T-helper 22 cell (primary cell): ENCODE data around the gene CPLX4.
"Not testable (repeated sequence)": the region's sequence is repeated elsewhere in the genome, so short reads cannot be mapped to it uniquely, and the experiment has no call there.

Experiments
- DNase-seq: peaks from one replicate; pipeline ENCODE4 v3.0.0-alpha.2; 2020; ENCODE audit warnings: low read depth

The CPLX4 gene

DNA sequence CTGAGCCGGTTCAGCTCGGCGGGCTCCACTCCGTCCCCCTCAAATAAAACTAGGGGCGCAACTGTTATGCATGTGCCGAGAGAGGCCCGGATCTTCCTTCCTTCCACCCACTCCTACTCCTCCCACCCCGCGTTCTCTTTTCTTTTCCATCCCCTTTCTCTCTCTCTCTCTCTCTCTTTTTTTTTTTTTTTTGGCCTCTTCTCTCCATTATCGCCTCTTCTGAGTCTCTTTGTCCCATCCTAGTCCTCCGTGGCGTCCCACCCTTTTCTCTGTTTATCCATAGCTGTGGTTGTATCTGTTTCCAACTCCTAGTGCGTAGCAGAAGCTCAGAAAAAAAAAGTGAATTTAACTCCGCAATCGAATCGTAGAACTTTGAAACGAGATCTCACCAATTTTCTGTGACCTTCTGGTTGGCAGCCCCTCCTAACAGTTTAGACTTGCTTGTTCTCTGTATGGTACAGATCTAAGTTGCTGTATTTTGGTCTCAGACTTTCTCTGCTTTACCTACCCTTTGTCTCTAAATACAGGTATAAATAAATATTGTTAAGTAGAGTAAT, 48.8 kb downstream of the CPLX4 start:
- no peak for DNase-seq

DNA sequence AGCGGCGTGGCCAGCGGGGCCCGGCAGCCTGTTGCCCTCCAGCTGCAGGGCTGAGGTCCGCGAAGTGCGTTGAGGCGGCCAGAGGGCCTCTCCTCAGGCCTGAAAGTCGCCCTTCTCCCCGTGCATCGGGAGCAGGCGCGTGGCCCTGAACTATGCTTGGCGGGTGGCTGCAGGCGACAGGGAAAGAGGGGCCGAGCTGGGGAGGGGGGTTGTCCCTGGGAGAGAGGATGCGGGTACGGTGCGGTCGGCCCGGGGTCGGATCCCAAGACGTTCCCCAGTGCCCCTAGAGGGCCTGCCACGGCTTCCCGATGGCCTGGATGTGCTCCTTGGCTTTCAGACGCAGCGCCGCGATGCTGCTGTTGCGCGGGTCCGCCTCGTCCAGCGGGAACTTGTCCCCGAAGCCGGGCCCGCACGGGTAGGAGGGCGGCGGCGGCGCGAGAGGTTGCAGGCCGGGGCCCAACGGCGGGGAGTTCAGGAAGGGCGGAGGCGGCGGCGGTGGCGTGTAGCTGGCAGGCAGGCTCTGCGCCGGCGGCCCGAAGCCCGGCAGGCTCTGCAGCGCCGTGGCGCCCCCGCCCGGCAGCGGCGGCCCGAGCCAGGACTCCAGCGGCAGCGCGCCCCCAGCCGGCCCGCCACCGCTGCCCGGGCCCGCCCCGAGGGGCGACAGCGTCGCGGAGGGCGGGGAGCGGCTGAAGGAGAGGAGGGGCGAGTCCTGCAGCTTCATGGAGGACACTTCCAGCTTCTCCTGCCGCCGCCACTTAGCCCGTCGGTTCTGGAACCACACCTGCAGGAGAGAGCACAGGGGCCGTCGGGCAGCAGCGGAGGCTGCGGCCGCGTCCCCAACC, 49.5 kb downstream of the CPLX4 start:
- no peak for DNase-seq

DNA sequence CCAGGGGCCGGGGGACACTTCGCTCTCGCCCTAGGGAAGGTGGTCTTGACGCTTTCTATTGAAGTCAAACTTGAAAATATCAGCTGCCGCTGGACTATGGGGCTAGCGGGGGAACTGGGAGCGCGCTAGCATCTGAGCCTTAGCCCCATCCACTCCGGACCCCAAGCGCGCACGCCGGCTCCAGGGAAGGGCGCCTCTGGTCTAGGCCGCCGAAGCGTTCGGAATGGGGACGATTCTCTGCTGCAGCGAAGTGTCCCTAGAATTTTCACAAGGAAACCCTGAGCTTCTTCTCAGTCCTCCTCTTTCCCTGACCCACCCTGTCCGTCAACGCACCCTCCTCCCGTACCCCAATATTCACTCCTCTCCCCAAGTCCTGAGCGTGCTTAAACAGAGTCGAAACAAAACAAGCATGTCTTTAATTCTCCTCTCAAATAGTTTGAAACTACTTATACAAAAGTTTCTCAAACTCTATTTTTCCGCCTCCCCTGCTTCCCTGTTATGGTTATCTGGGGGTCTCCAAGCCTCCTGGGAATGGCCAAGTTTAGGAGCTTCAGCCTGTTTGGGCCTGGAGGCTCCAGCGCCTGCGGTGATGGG, 50.2 kb downstream of the CPLX4 start:
- no peak for DNase-seq

DNA sequence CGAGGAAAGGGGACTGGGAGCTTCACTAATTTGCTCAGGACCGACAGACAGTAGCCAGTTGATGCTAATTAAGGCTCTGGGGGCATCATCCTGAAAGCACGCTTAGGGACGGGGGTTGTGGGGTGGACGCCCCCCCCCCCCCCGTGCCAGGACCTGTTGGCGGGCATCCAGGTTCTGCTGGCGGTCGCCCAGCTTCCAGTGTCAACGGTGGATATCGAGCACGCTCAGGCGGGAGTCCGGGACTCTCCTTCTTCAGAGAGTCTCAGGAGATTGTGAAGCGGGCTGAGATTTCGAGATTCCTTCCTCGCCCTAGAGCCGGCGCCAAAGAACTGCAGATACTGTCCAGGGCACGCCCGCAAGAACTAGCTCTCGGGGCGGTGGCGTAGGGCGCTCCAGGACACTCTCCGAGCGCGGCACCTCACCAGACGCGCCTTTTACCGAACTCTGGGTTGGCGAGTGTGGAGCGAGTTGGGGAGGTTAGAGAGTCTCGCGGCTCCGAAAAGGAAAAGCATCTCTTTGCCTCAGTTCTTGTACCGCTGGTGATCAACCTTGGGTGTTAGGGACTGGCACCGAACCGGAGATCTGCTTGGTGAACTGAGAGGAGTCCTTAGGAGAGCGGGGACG, 50.8 kb downstream of the CPLX4 start:
- no peak for DNase-seq

DNA sequence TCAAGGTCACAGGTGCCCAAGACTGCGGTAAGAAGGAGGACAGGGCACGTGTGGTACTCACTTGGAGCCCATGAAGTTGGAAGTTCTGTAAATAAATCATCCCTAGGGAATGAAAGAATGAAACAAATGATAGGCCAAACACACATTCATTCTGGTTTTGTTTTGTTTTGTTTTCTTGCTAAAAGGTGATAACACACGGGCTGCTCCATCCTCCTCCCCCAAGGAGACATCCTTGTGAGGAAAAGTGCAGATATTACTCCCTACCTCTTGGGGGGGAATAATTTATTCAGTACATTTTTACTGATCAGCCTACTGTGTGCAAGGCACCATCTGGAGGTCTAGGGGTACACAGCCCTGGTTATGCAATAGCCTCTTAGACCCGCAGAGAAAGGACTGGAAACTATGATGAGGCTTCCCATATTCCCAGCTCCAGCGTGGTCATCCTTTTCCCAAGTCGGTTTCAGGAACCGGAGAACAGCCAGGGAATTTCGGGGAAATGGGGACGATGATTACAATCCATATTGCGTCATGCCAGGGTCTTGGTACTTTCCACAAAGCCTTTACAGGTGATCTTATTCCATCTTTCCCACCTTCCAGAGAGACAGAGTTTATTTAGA, 51.5 kb downstream of the CPLX4 start:
- no peak for DNase-seq

DNA sequence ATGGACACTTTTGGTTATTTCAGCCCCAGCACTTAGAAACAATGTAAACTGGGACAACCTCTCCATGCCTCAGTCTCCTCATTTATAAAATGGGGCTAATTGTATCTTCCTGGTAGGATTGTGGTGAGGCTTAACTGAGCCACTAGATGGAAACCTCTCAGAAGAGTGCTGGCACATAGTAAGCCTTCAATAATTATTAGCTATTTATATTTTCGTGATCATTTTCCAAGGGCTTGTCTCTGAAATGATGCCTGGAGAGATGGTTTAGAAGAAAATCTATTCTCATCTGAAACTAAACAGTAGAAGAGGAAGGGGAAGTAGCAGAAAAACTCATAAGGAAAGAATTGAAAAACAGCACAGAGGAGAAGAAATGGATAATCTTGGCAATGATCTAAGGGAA, 52.0 kb downstream of the CPLX4 start:
- DNase-seq = no peak

DNA sequence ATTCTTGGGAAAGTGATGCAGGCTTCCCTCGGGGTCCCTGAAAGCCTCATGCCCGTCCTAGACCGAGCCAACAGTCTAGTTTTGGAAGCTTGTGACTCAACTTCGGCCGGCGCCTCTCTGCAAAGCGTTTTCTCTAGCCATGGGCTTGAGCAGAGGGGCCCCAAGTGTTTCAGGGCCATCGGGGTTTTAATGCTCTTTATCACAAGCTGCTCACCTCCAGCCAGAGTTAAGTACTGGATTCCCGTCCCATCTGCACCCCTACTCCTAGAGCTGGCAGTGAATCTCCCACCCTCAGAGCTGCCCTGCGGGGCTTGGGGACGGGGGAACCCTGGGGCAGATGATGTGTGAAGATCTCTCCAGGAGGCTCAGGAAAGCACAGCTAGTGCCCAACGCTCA, 52.5 kb downstream of the CPLX4 start:
- DNase-seq = no peak

DNA sequence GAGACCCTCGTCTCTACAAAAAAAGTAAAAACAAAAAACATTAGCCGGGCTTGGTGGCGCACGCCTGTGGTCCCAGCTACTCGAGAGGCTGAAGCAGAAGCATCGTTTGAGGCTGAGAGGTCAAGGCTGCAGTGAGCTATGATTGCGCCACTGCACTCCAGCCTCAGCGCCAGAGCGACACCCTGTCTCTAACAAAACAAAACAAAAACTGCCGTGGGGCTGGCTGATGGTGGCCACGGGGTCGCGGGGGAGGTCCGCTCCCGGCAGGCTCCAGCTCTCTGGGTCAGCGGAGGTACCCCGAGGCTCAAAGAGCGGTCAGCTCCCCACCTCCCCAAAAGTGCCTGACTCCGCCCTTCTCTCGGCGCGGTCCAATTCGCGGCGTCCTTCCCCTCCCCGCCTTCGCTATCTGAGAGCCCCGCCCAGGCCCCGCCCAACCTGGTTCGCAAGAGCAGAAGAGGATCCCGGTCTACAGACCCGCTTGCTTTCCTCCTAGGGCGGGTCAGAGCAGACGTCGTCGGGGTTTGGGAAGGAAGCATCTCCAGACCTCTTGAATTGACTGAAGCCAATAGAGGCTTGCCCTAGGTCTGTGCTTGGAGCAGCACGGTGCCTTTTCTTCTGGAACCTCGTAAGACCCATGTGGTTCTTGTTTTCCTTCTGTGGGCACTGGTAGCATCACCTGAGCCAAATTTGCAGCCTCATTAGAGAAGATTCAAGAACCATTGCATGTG, 53.0 kb downstream of the CPLX4 start:
- no peak for DNase-seq

DNA sequence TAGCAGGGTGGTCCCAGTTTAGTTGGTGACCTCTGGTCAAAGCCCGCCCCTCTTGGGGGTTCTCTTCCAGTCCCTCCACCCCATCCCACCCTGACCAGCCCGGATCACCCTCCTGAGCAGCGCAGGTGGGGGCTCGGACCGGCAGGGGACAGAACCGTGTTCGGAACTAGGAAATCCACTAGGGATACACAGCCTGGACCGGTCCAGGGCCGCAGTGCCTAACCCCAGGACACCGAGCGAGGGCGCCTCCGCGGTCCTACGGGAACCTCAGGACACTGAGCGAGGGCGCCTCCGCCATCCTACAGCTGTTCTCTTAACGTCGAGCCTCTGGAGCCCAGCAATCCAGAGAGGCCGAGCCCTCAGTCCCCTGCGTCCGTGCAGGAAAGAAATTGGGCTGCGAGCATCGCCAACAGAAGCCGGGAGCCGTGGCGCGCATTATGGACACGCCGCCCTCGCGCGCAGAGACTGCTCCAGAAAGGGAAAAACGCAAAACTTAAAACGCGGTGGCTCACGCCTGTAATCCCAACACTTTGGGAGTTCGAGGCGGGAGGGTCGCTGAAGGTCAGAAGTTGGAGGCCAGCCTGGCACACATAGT, 53.7 kb downstream of the CPLX4 start:
- DNase-seq = no peak

DNA sequence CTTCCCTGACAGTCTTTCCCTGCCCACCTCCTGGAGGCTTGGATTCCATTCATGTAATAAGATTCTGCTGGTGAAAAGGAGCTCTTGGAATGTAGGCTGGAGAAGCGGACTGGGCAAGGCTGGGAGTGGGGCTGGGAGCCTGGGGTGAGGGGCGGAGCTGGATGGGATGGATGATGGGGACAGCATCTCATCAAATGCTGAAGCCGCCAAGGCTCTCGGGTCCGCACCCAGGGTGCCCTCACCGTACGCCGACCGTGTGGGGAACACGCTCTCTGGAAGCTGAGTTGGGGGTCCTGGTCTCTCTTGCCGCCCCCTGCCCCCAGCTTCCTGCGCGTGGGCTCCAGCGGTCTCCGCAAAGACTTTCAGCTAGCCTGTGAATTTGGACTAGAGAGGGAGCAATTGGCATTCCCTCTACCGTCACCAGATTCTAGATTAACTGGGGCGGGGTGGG, 54.3 kb downstream of the CPLX4 start:
- no peak for DNase-seq

DNA sequence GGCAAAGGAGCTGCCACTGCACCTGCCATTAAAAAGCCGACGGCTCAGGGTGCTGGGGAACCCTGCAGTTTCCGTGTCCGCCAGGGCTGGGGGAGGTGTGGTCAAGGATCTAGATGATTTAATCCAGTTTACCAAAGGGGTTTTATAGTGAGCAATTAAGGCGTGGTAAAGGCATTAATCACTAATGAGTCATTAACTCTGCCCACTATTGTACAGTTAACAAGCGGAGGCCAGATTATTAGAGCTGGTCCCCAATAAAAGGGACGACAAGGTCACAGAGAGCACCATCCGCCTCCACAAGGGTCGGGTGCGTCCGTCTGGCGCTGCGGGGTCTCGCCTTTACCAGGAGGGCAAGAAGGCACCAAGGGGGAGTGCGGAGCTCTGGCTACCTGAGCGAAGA, 54.8 kb downstream of the CPLX4 start:
- DNase-seq = no peak

DNA sequence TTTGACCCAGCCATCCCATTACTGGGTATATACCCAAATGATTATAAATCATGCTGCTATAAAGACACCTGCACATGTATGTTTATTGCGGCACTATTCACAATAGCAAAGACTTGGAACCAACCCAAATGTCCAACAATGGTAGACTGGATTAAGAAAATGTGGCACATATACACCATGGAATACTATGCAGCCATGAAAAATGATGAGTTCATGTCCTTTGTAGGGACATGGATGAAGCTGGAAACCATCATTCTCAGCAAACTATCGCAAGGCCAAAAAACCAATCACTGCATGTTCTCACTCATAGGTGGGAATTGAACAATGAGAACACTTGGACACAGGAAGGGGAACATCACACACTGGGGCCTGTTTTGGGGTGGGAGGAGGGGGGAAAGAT, 56.2 kb downstream of the CPLX4 start:
- DNase-seq = not testable (repeated sequence)

DNA sequence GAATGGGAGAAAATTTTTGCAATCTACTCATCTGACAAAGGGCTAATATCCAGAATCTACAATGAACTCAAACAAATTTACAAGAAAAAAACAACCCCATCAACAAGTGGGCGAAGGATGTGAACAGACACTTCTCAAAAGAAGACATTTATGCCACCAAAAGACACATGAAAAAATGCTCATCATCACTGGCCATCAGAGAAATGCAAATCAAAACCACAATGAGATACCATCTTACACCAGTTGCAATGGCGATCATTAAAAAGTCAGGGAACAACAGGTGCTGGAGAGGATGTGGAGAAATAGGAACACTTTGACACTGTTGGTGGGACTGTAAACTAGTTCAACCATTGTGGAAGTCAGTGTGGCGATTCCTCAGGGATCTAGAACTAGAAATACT, 56.6 kb downstream of the CPLX4 start:
- not testable (repeated sequence) for DNase-seq

DNA sequence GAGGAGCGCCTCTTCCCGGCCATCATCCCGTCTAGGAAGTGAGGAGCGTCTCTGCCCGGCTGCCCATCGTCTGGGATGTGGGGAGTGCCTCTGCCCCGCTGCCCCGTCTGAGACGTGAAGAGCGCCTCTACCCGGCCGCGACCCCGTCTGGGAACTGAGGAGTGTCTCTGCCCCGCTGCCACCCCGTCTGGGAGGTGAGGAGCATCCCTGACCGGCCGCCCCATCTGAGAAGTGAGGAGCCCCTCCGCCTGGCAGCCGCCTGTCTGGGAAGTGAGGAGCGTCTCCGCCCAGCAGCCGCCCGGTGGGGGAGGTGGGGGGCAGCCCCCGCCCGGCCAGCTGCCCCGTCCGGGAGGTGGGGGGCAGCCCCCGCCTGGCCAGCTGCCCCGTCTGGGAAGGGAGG, 63.0 kb downstream of the CPLX4 start:
- not testable (repeated sequence) for DNase-seq

DNA sequence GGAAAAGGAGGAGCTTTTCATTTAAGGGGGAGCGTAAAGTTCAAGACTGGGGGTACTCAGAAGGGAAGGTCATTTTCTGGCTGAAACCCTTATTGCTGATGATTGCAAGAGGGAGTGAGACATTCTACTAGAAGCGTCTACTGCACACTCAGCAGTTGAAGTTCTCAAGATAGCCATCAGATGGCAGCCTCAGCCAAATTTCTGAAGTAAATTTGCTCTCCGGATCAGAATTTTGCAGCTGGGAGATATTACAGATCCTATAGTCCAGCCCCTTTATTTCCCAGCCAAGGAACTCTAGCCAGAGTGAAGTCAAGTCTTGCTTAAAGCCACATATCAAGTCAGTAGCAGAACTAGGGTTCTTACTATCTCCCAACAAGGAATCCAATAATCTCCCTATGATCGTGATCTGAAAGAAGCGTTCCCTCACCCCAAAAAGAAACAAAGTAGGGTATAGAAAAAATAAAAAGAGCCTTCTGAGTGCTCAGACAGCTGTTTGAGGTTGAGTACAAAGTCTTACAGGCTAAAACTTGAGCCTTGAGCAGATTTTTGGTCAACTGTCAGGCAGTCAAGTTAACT, 69.2 kb downstream of the CPLX4 start:
- no peak for DNase-seq

DNA sequence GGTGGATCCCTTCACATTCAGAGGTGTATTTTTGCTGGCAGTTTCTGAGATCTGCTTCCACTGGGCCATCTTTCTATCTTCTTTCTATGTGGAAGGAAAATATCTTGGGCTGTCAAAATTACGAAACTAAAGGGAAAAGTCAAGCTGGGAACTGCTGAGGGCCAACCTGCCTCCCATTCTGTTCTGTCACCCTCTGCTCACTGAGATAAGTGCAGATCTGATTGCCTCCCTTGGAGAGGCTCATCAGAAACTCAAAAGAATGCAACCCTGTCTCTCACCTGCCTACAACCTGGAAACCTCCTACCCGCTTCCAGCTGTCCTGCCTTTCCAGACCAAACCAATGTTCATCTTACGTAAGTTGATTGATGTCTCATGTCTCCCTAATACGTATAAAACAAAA, 71.7 kb downstream of the CPLX4 start:
- DNase-seq = no peak
